GM18868 (cell line): ENCODE measurements around the gene BHMT2.

Experiments
- ATAC-seq: cut with Tn5 transposase; IDR thresholded peaks from one replicate; pipeline ENCODE4 v1.9.1; 2021; ENCODE audit warnings: mild to moderate bottlenecking, moderate library complexity; ENCODE audit not compliant: unreplicated experiment

BHMT2 gene

GRCh38 chr5:79119486-79119885, 49.9 kb downstream of the BHMT2 start:
- ATAC-seq = no peak

GRCh38 chr5:79120221-79120620, 50.7 kb downstream of the BHMT2 start:
- ATAC-seq = no peak

GRCh38 chr5:79122973-79123372, 53.4 kb downstream of the BHMT2 start:
- no peak for ATAC-seq

DNA sequence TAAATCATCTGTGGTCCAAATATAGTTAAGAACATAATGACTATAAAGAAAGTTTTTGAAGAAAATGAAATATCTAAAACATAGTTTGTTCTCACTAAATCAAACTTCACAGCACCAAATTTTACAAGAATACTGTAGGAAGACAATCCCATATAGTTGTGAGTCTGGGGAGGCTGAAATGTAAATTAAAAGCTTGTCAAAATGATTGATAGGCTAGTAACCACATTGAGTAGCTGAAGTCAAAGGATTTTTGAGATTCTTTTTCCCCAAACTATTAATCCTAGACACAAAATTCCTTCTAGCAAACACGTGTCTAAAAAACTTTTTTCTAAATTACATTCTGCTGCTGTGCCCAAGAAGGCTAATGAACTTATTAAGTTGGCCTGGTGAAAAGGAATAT, 55.0 kb downstream of the BHMT2 start:
- no peak for ATAC-seq

- no peak for ATAC-seq
Measured at GRCh38 chr5:79130781-79131180, 61.2 kb downstream of the BHMT2 start.

GRCh38 chr5:79133121-79133656, 63.6 kb downstream of the BHMT2 start:
- ATAC-seq = no peak

DNA sequence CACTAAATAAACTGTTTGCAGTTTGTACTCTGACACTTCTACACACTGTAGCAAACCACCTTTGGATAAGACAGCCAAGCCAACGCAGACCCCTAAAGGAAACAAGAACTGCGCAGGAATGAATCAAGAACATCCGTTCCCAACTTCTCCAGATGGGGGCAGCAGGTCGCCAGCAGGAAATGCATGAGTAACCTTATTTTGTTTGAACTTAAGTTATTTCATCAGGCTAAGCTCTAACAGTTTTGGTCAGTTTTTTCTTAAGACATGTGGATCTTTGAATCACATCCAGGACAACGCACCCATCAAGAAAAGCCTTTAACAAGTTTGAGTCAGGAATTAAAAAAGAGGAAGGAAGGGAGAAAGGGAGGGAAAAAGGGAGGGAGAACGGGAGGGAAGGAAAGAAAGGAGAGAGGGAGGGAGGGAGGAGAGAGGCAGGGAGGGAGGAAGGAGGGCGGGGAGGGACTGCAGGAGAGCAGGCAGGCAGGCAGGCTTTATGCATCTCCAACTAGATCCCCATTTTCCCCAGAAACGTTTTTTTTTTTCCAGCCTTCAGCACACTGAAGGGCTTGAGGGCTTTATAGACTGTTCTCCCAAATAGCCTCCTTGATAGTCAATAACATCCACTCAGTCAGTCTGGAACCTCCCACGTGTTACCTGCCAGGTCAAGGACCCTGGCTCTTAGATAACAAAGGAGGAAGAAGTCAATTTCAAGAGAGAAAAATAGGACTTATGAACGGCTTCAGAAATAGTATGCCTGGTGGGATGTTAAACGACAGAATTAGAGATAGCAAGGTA, 64.3 kb downstream of the BHMT2 start:
- no peak for ATAC-seq

DNA sequence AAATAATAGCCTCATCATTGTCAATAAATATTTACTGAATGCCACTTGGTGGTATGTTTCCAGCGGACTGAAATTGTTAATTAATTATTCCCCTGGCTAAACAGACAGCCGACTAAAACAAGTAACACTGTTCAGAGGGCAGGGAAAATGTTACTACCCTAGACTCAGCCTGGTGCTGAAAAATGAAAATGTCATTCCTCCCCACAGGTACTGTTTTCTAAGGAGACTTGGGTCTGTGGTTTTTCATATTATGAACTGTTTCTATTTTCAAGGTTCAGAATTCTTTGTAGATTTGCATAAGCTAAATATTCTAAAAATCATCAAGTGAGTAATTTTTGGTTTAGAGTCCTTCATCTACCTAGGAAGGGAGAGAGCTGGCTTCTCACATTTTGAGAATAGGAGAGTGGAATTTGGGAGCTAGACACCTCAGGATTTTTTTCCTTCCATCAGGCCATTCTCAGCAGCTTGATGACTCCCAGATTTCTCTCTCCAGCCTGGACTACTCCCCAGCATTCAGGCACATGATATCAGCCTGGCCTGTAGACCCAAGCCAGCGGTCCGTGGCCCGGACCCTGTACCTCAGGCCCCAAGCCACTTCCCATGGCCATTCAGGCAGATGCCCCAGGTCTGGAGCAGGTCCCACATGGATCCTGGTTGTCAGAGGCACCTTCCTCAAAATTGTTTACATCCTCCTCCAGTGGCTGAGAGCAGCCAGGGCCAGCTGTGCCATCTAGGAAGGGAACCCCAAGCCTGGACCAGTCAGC, 66.4 kb downstream of the BHMT2 start:
- ATAC-seq = no peak

GRCh38 chr5:79136618-79137017, 67.1 kb downstream of the BHMT2 start:
- no peak for ATAC-seq
